Natural killer cell treated with Interleukin-12 subunit alpha and Interleukin-12 subunit beta and Interleukin-15 and Interleukin-18, amount 100 ng/mL, for 72 hours (primary cell): Measurements from ENCODE around the gene POU2F3. TPM values are rescaled to one million over a fixed set of nuclear protein-coding genes. Genes with fewer than 3 reads are reported as not detected.

Experiments
- ATAC-seq, 2 donors: fragments of 150-1000 bp; cut with Tn5 transposase in 1 of 2; sonication (Bioruptor Pico), chemical (Tn5 transposase) in 1 of 2; 2 replicates each; pipeline ENCODE4 v1.10.0; 2021
- DNase-seq: peaks from one replicate; pipeline ENCODE4 v3.0.0; 2022; ENCODE audit warnings: low spot score
- H3K27ac Mint-ChIP-seq, 2 donors: 1 replicate in 1 of 2; 2 replicates in 1 of 2; pipeline ENCODE4 v1.8.0; 2022; ENCODE audit warnings: mixed read lengths in 2 of 2, mild to moderate bottlenecking in 1 of 2, moderate library complexity in 1 of 2
- H3K27me3 Mint-ChIP-seq, 2 donors: 1 replicate in 1 of 2; 2 replicates in 1 of 2; pipeline ENCODE4 v1.8.0; 2022; ENCODE audit warnings: mixed read lengths in 2 of 2
- H3K36me3 Mint-ChIP-seq: one replicate; pipeline ENCODE4 v1.8.0; 2022; ENCODE audit warnings: mixed read lengths
- H3K4me1 Mint-ChIP-seq, 2 donors: 1 replicate in 1 of 2; 2 replicates in 1 of 2; pipeline ENCODE4 v1.8.0; 2022; ENCODE audit warnings: low read depth in 2 of 2, mixed read lengths in 2 of 2, mild to moderate bottlenecking in 1 of 2
- H3K4me3 Mint-ChIP-seq: one replicate; pipeline ENCODE4 v1.8.0; 2022; ENCODE audit warnings: mixed read lengths
- H3K9me3 Mint-ChIP-seq: 2 replicates; pipeline ENCODE4 v1.8.0; 2022; ENCODE audit warnings: mixed read lengths
- total RNA-seq, 2 donors: library from RNA; stranded (reverse); gene quantifications; one replicate each; pipeline ENCODE4 v1.2.3, GENCODE V29; 2022

The POU2F3 gene
- total RNA-seq, 2 donors from 2014 or later, result not detected

DNA sequence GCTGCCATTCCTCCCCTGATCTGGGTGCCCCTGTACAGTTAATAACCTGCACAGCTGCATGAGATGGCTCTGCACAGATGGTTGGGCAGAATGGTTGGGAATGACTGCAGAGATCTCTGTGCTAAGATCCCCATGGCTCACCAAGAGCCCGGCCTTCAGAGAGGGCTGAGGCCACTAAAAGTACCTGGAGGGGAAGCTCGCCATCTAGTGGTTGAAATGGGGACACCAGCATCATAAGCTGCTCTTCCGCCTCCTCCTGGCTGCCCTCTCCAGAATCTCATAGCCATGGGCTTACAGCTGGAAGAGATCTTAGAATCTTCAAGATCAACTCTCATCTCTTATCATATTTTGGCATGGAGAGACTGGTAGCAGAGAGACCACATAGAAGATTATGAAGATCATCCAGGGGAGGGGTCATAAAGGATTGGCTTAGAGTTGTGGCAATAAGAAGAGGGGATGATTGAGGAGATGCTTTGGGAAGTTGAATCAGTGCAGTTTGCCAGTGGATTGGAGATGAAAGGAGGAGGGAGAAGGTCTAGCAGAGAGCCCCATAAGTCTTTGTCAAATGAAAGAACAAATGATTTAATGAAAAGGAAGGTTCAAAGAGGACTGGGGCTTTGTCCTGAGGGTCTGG lies 63.2 kb downstream of the POU2F3 start:
- Mint-ChIP-seq H3K27ac (no peak overlapping the region), H3K36me3 (no peaks in the 10 kb centered on the region), H3K27me3 (peaks cover 11 to 13% of the 10 kb centered on the region in 2 donors), H3K9me3 (no peaks in the 10 kb centered on the region), H3K4me1 (peaks cover 0 to 1% of the 10 kb centered on the region in 2 donors), H3K4me3 (no peak overlapping the region)
- no peak for DNase-seq
- peak; percentile 44 to 62 for ATAC-seq

DNA sequence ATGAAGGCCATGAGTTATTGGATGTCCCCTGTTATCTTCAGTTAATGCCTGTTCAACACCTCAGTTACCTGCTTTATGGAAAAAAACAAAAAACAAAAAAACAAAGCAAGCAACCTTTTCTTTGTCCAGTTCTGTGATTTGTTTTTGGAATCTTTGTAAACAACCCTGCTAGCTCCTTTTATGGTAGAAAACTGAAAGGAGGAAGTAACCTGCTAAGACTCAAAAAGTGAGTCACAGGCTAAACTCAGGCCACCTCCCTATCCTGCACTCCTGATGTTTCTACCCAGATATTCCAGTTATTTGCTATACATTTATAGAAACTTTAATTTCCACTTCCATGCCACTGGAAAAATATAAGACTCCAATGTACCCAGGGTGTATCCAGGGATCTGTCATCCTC lies 64.6 kb downstream of the POU2F3 start:
- Mint-ChIP-seq H3K9me3 (no peaks in the 10 kb centered on the region), H3K27me3 (peaks cover 8% of the 10 kb centered on the region in 2 donors), H3K27ac (no peak overlapping the region), H3K4me3 (no peak overlapping the region), H3K36me3 (no peaks in the 10 kb centered on the region), H3K4me1 (no peaks in the 10 kb centered on the region)
- no peak for DNase-seq
- ATAC-seq, result no peak

DNA sequence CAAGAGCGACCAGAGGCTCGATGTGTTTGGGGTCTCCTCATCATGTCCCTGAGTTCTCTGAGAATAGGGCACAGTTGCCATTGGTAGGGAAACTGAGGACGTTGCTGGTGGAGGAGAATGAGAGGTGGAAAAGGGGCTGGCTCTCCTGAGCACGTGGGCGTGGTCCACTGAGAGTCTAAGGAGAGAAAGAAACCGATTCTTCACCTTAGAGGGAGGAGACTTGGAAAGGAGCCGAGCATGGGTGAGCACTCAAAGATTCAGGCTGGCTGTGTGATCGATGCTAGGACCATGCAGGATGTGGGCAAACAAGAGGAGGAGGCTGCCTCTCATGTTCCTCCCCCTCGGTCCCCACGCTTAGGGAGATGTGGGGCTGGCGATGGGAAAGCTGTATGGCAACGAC lies 65.3 kb downstream of the POU2F3 start:
- DNase-seq (no peak), ATAC-seq (no peak)
- Mint-ChIP-seq H3K27me3 (peaks cover 8% of the 10 kb centered on the region in 2 donors), H3K4me3 (no peak overlapping the region), H3K27ac (no peak overlapping the region), H3K9me3 (no peaks in the 10 kb centered on the region), H3K4me1 (no peaks in the 10 kb centered on the region), H3K36me3 (no peaks in the 10 kb centered on the region)

DNA sequence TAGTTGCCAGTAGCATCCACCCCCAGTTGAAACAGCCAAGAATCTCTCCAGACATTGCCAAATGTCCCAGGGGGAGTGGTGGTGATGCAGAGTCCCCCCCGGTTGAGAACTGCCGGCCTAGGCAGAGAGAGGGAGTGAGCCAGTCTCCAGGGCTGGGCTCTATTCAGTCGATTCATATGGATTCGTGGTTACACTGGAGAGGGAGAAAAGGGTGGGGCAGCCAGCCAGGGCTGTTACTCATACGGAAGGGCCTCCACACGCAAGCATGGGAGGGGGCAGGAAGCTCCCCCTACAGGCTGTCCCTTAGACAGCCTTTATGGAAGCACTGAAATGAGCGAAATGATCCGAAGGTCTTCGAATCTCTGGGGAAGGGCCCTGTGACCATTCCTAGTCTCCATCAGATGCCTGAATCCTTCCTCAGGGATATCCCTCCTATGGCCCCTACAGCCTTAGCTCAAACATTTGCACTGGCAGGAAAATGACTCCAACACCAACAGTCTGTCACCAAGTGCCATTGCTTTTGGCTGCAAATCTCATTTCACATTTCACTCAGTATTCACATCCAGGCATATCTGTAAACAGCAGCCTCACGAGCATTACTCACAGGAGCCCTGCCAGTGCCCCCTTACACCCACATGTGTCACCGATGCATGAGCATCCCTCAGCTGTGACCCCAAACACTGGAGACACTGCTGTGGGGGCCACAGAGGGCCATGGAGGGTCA lies 66.7 kb downstream of the POU2F3 start:
- Mint-ChIP-seq H3K4me1 (no peaks in the 10 kb centered on the region), H3K36me3 (no peaks in the 10 kb centered on the region), H3K27me3 (peaks cover 8% of the 10 kb centered on the region in 2 donors), H3K4me3 (no peak overlapping the region), H3K27ac (no peak overlapping the region), H3K9me3 (no peaks in the 10 kb centered on the region)
- ATAC-seq (no peak), DNase-seq (no peak)

DNA sequence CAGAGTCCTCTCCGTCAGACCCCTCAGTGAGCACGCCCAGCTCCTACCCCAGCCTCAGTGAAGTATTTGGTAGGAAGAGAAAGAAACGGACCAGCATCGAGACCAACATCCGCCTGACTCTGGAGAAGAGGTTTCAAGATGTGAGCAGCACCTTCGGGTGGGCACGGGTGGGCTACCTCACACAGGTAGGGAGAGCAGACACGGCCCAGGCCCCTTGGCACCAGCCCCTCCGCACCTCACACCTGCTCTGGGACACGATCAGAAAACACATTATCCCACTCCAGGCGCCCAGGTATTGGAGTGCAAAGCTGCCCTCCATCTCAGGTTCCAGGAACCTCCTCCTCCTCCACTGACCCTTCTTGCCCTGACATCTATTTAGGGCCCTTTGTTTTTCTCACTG lies 67.5 kb downstream of the POU2F3 start:
- ATAC-seq (no peak), DNase-seq (no peak)
- no peak overlapping the region for H3K4me3 Mint-ChIP-seq
- no peaks in the 10 kb centered on the region for H3K4me1 Mint-ChIP-seq
- no peaks in the 10 kb centered on the region for H3K36me3 Mint-ChIP-seq
- H3K27me3 Mint-ChIP-seq, result peaks cover 8 to 10% of the 10 kb centered on the region in 2 donors
- H3K27ac Mint-ChIP-seq, result no peak overlapping the region
- H3K9me3 Mint-ChIP-seq, result no peaks in the 10 kb centered on the region

DNA sequence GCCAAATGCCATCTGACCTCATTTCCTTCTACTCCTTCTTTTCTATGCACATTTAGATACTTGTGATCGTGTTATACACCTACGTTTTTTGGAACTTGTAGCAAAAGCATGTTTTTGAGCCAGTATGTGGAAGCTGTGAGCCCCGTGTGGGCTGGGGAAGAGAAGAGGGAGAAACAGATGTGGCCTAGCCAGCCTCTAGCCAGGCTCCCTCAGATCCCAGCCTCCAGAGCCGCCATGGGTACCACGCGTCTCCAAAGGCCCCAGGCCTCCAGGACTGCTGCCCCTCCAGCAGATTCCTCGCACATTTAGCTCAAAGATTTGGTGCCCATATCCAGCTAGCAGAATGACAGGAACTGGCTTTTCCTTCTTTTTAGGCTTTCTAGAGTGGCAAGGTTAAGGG lies 68.1 kb downstream of the POU2F3 start:
- H3K27me3 Mint-ChIP-seq, result peaks cover 13% of the 10 kb centered on the region in 2 donors
- no peak for DNase-seq
- no peaks in the 10 kb centered on the region for H3K4me1 Mint-ChIP-seq
- no peaks in the 10 kb centered on the region for H3K9me3 Mint-ChIP-seq
- ATAC-seq, result no peak
- H3K36me3 Mint-ChIP-seq, result no peaks in the 10 kb centered on the region
- H3K27ac Mint-ChIP-seq, result no peak overlapping the region
- no peak overlapping the region for H3K4me3 Mint-ChIP-seq

DNA sequence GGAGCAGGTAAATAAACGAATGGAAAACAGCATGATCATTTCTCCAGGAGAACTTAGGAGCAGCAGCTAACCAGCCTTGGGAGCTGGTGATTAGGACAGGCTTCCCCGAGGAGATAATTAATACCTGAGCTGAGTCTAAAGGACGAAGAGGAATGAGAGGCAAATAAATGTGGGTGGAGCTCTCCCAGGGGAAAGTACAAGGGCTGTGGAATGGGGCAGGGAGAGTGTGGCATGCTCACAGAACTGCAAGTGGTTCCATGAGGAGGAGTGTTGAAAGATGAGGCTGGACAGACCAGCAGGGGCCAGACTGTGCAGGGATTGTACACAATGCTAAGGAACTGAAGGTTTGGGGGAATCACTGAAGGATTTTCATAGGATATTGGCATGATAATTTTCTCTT lies 70.9 kb downstream of the POU2F3 start:
- no peak overlapping the region for H3K27ac Mint-ChIP-seq
- no peak for ATAC-seq
- H3K4me1 Mint-ChIP-seq, result no peaks in the 10 kb centered on the region
- DNase-seq, result peak; percentile 13
- H3K9me3 Mint-ChIP-seq, result no peaks in the 10 kb centered on the region
- H3K27me3 Mint-ChIP-seq, result peaks cover 8% of the 10 kb centered on the region in 2 donors
- H3K4me3 Mint-ChIP-seq, result no peak overlapping the region
- no peaks in the 10 kb centered on the region for H3K36me3 Mint-ChIP-seq

DNA sequence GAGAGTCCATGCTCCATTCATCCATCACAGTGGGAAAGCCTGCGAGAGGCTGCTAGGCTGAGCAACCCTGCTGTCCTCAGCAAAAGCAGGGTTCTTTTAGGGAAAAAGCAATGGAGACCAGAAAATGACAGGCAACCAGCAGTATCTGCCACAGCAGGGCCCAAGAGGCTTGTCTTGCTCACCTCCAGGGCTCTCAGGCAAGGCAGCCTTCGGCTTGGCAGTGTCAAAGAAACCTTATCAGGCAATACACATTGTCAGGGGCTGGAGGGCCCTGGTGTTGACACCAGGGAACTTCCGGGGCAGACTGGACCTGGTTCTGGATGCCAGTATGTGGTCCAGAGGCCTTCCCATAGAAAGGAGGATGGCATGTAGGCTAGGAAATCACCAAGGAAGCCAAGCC lies 74.9 kb downstream of the POU2F3 start:
- peak; percentile 49 for DNase-seq
- peaks cover 23 to 27% of the 10 kb centered on the region in 2 donors for H3K27me3 Mint-ChIP-seq
- no peak overlapping the region for H3K27ac Mint-ChIP-seq

DNA sequence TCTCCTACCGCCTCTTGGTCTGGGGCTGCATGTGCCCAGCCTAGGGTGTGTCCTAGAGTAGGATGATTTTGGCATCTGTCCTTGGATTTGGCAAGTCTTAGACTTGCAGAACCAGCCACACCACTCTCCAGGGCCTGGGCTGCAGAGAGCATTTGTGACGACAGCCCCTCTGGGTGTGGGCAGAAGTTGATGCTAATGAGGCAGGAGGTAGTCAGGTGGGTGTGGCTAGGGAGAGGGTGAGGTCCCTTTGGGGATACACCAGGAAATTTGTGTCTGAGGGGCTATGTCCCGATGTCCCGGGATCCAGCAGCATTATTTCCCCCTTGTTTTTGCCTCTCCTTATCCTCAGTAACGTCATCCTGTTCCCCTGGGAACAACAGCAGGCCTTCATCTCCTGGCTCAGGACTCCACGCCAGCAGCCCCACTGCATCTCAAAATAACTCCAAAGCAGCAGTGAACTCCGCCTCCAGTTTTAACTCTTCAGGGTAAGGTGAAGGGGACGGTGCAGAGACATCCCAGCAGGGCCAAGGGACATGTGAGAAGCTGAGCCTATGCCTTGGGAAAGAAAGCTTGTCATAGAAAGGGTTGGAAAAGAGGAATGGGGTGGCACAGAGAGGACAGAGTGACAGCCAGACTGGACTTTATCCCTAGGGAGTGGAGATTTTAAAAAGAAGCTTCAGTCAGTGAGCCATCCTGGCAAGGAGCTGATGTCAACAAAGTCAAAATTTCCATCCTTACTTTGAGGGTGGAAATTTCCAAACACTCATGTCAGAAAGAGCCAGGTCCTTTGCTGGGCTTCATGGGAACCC lies 77.1 kb downstream of the POU2F3 start:
- H3K4me1 Mint-ChIP-seq, result no peaks in the 10 kb centered on the region
- no peaks in the 10 kb centered on the region for H3K9me3 Mint-ChIP-seq
- H3K36me3 Mint-ChIP-seq, result no peaks in the 10 kb centered on the region
- ATAC-seq (no peak), DNase-seq (peak; percentile 12)
- no peak overlapping the region for H3K27ac Mint-ChIP-seq
- H3K4me3 Mint-ChIP-seq, result no peak overlapping the region
- H3K27me3 Mint-ChIP-seq, result peaks cover 30 to 32% of the 10 kb centered on the region in 2 donors

More for the DNA sequence above, 74.9 kb downstream of the POU2F3 start:
- Mint-ChIP-seq H3K4me1 (no peaks in the 10 kb centered on the region), H3K9me3 (no peaks in the 10 kb centered on the region), H3K36me3 (no peaks in the 10 kb centered on the region), H3K4me3 (no peak overlapping the region)
- no peak for ATAC-seq

DNA sequence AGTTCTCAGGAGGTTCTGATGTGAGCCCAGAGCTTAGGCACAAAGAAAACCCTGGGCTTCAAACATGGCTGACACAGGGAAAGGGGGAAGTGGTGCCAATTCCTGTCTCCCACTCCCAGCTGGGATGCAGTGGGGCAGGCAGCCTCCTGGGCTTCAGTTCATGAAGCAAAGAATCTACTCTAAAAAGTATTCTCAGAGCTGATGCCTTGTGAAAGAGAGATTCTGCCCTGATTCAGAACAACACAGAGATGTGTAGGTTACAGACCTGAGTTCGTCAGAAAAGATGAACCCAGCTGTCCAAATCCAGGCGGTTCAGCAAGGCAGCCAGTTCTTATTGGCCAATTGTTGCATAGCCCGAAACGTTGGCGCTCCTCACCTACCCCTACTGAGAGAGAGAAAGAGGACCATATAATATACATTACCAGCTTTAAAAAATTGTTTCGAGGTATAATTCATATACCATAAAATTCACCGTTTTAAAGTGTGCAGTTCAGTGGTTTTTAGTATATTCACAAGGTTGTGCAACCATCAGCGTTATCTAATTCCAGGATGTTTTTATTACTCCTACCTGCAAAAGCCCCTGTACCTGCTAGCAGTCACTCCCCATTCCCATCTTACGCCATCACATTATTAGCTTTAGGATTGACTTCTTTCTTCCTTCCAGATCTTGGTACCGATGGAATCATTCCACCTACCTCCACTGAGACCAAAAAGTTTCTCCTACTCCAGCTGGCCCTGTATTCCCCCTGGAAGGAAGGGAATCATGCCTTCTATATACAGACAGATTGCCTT lies 77.9 kb downstream of the POU2F3 start:
- DNase-seq, result peak; percentile 28
- no peak for ATAC-seq
- H3K36me3 Mint-ChIP-seq, result no peaks in the 10 kb centered on the region
- H3K4me3 Mint-ChIP-seq, result no peak overlapping the region
- H3K27me3 Mint-ChIP-seq, result peaks cover 28 to 34% of the 10 kb centered on the region in 2 donors
- H3K4me1 Mint-ChIP-seq, result no peaks in the 10 kb centered on the region
- H3K9me3 Mint-ChIP-seq, result no peaks in the 10 kb centered on the region
- no peak overlapping the region for H3K27ac Mint-ChIP-seq

DNA sequence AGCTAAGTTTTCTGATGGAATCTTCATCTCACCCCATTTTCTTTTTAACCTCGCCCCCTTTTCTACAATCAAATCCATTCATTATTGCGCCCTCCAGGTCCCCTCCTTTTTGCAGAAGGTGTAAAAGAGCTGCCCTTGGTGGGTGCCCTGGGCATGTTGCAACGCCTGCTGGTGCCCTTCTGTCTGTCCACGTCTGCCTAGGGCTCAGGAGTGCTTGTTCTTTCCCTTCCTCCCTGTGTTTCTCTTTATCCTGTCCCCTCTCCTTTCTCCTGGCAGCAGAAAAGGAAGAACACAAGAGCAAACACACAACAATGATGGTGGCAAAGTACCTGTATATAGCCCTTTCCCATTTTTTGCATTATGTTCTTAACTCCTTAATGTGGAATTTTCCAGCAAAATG lies 79.0 kb downstream of the POU2F3 start:
- DNase-seq, result no peak
- ATAC-seq, result no peak
- Mint-ChIP-seq H3K27me3 (peaks cover 35 to 43% of the 10 kb centered on the region in 2 donors), H3K27ac (no peak overlapping the region), H3K36me3 (no peaks in the 10 kb centered on the region), H3K9me3 (no peaks in the 10 kb centered on the region), H3K4me1 (no peaks in the 10 kb centered on the region), H3K4me3 (no peak overlapping the region)

DNA sequence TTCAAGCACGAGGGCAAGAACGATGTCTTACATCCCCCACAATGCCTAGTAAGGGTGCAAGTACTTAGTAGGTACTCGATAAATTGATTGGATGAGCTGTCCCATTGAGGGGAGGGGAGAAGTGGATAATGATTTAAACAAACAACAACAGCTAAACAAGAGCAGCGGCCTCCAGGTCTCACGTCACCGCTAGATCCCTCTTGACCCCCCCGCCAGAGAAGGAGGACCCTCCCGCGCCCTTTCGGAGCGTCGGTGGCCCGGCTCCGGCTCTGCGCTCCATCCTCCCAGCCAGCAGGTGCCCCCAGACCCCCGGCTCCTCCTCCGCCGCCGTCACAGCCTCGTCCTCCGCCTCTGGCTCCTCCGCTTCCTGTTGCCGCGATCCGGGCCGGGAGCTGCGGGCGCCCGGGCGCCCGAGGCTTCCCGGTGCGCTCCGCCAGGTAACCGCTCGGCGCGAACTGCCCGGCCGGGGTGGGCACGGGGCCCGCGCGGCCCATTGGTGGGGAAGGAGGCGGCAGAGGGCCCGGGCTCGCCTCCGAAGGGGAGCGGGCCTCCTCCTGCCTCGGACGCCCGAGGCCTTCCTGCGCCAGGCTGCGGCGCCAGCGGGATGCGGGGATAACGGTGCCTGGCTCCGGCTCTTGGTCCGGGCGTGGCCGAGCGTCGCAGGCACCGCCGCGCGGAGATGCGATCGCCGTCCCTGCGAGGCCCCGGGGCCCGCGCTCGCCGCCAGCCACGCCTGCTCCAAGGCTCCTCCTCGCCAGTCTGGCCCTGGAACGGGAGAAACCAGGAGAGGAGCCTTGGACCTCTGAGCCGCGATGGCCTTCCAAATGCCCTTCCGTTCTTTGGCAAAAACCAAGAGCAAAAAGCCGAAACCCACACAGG lies 85.2 kb downstream of the POU2F3 start, which contains the start of gene TLCD5:
TLCD5 (plus strand) TSS at position 368 of the 879 bp plus-strand sequence. CDS start 2,143 bp downstream, outside the sequence.
- DNase-seq (no peak), ATAC-seq (peak; percentile 69 to 76)
- Mint-ChIP-seq H3K4me1 (peaks cover 6 to 8% of the 10 kb centered on the region in 2 donors), H3K27ac (no peak within 1 kb of the TSS), H3K36me3 (no peaks in the 10 kb centered on the region), H3K4me3 (peak within 1 kb of the TSS; percentile 81), H3K9me3 (no peaks in the 10 kb centered on the region), H3K27me3 (peaks cover 54 to 57% of the 10 kb centered on the region in 2 donors)
